Trophoblast cell (in vitro differentiated cells and primary cell): Measurements from ENCODE around the gene LENG9.

Experiments used
- DNase-seq, 2 donors: peaks; one replicate each; pipeline ENCODE4 v3.0.0-alpha.2; 2016
- H2AFZ ChIP-seq: 2 replicates; pipeline ENCODE4 v1.6.1; 2013; ENCODE audit warnings: low read length, moderate library complexity, mild to moderate bottlenecking; ENCODE audit not compliant: insufficient read depth, poor library complexity
- H2AK5ac ChIP-seq: 2 replicates; pipeline ENCODE4 v1.6.1; 2013; ENCODE audit warnings: mild to moderate bottlenecking, low read length
- H2BK120ac ChIP-seq: 2 replicates; pipeline ENCODE4 v1.6.1; 2013; ENCODE audit warnings: low read length, mild to moderate bottlenecking, moderate library complexity; ENCODE audit not compliant: insufficient read depth, poor library complexity
- H2BK12ac ChIP-seq: 2 replicates; pipeline ENCODE4 v1.6.1; 2013; ENCODE audit warnings: mild to moderate bottlenecking, low read length, moderate library complexity
- H2BK5ac ChIP-seq: 2 replicates; pipeline ENCODE4 v1.6.1; 2013; ENCODE audit warnings: low read length, low read depth, moderate library complexity, mild to moderate bottlenecking; ENCODE audit not compliant: poor library complexity
- H3K14ac ChIP-seq: 2 replicates; pipeline ENCODE4 v1.6.1; 2013; ENCODE audit warnings: mild to moderate bottlenecking, low read length
- H3K18ac ChIP-seq: 2 replicates; pipeline ENCODE4 v1.6.1; 2013; ENCODE audit warnings: mild to moderate bottlenecking, low read length
- H3K23ac ChIP-seq: 2 replicates; pipeline ENCODE4 v1.6.1; 2013; ENCODE audit warnings: low read length
- H3K27ac ChIP-seq: 2 replicates; pipeline ENCODE4 v1.5.1; 2013; ENCODE audit warnings: low read depth, mild to moderate bottlenecking, inconsistent platforms, low read length, moderate library complexity
- H3K27me3 ChIP-seq: 2 replicates; pipeline ENCODE4 v1.6.1; 2013; ENCODE audit warnings: inconsistent platforms, mild to moderate bottlenecking, low read length, moderate library complexity; ENCODE audit not compliant: insufficient read depth
- H3K36me3 ChIP-seq, 2 experiments: 1 replicate in 1 of 2; 2 replicates in 1 of 2; pipeline ENCODE4 v1.6.1; 2013; ENCODE audit warnings: low read length in 2 of 2, mild to moderate bottlenecking in 2 of 2, moderate library complexity in 1 of 2; ENCODE audit not compliant: insufficient read depth in 2 of 2, control insufficient read depth in 1 of 2
- H3K4ac ChIP-seq: 2 replicates; pipeline ENCODE4 v1.6.1; 2013; ENCODE audit warnings: low read depth, mild to moderate bottlenecking, low read length, moderate library complexity
- H3K4me1 ChIP-seq, 2 experiments: 1 replicate in 1 of 2; 2 replicates in 1 of 2; pipeline ENCODE4 v1.6.1; 2013; ENCODE audit warnings: low read length in 2 of 2, mild to moderate bottlenecking in 2 of 2, moderate library complexity in 1 of 2; ENCODE audit not compliant: insufficient read depth in 2 of 2, control insufficient read depth in 1 of 2
- H3K4me2 ChIP-seq: 2 replicates; pipeline ENCODE4 v1.6.1; 2013; ENCODE audit warnings: inconsistent platforms, mild to moderate bottlenecking, low read length, moderate library complexity
- H3K4me3 ChIP-seq: 2 replicates; pipeline ENCODE4 v1.5.1; 2013; ENCODE audit warnings: mild to moderate bottlenecking, low read depth, low read length, inconsistent platforms
- H3K79me1 ChIP-seq: one replicate; pipeline ENCODE4 v1.6.1; 2013; ENCODE audit warnings: low read length
- H3K79me2 ChIP-seq: 2 replicates; pipeline ENCODE4 v1.6.1; 2013; ENCODE audit warnings: low read length, mild to moderate bottlenecking; ENCODE audit not compliant: control insufficient read depth, insufficient read depth, poor library complexity
- H3K9ac ChIP-seq: 2 replicates; pipeline ENCODE4 v1.6.1; 2013; ENCODE audit warnings: mild to moderate bottlenecking, low read length
- H3K9me3 ChIP-seq: 2 replicates; pipeline ENCODE4 v1.6.1; 2013; ENCODE audit warnings: low read depth, mild to moderate bottlenecking, control low read depth, inconsistent platforms, low read length; ENCODE audit not compliant: insufficient read depth
- H4K12ac ChIP-seq: 2 replicates; pipeline ENCODE4 v1.6.1; 2013; ENCODE audit warnings: low read depth, mild to moderate bottlenecking, low read length, moderate library complexity
- H4K8ac ChIP-seq: 2 replicates; pipeline ENCODE4 v1.6.1; 2013; ENCODE audit warnings: low read depth, mild to moderate bottlenecking, low read length, moderate library complexity
- H4K91ac ChIP-seq: one replicate; pipeline ENCODE4 v1.6.1; 2013; ENCODE audit warnings: low read depth, mild to moderate bottlenecking, low read length, moderate library complexity
- WGBS: extraction: QIAGEN DNeasy Blood & Tissue Kit; methylation state at CpG from one replicate; pipeline ENCODE4 v1.1.7; 2013; ENCODE audit warnings: missing lambda C conversion rate; ENCODE audit not compliant: insufficient read length, insufficient coverage; ENCODE audit errors: extremely low coverage; 5-methylcytosine and 5-hydroxymethylcytosine counted together

Gene LENG9

DNA sequence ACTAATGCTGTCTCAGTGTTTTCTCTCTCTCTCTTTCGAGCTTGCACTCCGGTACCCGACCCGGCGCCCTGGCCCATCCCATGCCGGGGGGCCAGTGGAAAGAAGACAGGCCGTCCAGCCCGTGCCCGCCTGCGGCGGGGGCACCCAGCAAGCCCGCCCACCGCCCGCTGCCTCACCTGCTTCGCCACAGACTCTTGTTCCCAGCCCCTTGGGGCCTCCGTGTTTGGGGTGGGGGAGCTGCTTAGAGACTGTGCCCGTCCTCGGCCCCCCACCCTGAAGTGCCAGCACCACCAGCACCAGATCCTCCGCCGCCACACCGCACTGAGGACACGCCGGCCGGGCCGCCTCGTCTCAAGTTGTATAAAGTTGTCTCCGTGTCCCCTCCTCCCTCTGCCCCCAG lies 2.4 kb downstream of the LENG9 start:
- no peak overlapping the region for H3K23ac ChIP-seq
- H3K4me2 ChIP-seq, result no peak overlapping the region
- peaks cover 17 to 18% of the 10 kb centered on the region in 2 experiments for H3K4me1 ChIP-seq
- H2BK5ac ChIP-seq, result no peak overlapping the region
- no peaks in the 10 kb centered on the region for H3K27me3 ChIP-seq
- no CpG with 5 or more reads among the region's 27 CpGs for WGBS
- H3K27ac ChIP-seq, result no peak overlapping the region
- H3K9me3 ChIP-seq, result peaks cover 4% of the 10 kb centered on the region
- no peak overlapping the region for H4K12ac ChIP-seq
- no peak overlapping the region for H3K4me3 ChIP-seq
- H3K14ac ChIP-seq, result no peak overlapping the region
- no peak overlapping the region for H2BK12ac ChIP-seq
- H4K91ac ChIP-seq, result no peak overlapping the region
- peaks cover 6% of the 10 kb centered on the region for H3K79me2 ChIP-seq
- no peak overlapping the region for H3K18ac ChIP-seq
- peaks cover 60 to 61% of the 10 kb centered on the region in 2 experiments for H3K36me3 ChIP-seq
- no peak overlapping the region for H2AK5ac ChIP-seq
- no peak overlapping the region for H2BK120ac ChIP-seq
- H3K4ac ChIP-seq, result no peak overlapping the region
- H4K8ac ChIP-seq, result no peak overlapping the region
- peaks cover 15% of the 10 kb centered on the region for H3K79me1 ChIP-seq
- H2AFZ ChIP-seq, result no peak overlapping the region
- DNase-seq, result no peak
- no peak overlapping the region for H3K9ac ChIP-seq

DNA sequence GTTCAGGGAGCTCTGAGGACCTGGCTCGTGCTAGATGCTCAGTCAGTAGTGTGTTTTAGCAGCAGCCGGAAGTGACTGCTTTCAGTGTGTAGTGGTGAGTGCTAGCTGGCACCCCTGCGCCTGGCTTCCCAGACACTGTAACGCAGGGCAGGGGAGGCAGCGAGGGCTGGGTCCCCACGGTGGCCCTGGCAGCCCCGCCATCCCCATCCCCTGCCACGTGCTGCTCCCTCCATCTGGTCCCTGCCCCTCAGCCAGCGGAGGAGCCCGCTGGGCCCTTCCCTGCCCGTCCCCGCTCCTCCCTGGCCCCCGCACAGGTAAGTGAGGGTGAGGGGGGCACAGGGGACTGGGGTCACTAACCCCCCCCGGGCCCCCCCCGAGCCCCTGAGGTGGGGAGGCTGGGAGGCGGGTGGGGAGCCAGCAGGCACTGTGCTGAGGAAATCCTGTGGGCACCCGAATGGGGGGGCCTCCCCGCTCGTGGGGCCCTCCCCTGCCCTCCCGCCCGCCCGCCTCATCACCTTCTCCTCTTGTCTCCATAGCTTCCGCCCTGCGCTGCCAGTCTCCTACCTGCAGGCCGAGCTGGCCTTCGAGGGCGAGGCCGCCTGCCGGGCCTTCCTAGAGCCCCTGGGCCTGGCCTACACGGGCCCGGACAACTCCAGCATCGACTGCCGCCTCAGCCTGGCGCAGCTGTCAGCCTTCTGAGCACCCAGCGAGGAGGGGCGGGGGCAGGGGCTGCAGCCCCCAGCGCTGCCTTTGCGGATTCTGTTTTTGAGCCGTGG lies 3.2 kb downstream of the LENG9 start:
- H4K12ac ChIP-seq, result peak overlapping the region; percentile 39
- H3K9me3 ChIP-seq, result peaks cover 4% of the 10 kb centered on the region
- peaks cover 6% of the 10 kb centered on the region for H3K79me2 ChIP-seq
- no peak for DNase-seq
- no peak overlapping the region for H3K4me2 ChIP-seq
- H2AFZ ChIP-seq, result no peak overlapping the region
- no peak overlapping the region for H2BK120ac ChIP-seq
- peaks cover 17 to 18% of the 10 kb centered on the region in 2 experiments for H3K4me1 ChIP-seq
- peaks cover 15% of the 10 kb centered on the region for H3K79me1 ChIP-seq
- no peak overlapping the region for H3K18ac ChIP-seq
- H4K91ac ChIP-seq, result no peak overlapping the region
- H3K27ac ChIP-seq, result no peak overlapping the region
- H3K36me3 ChIP-seq, result peaks cover 68 to 69% of the 10 kb centered on the region in 2 experiments
- H3K4ac ChIP-seq, result no peak overlapping the region
- no peak overlapping the region for H4K8ac ChIP-seq
- H3K9ac ChIP-seq, result no peak overlapping the region
- no peak overlapping the region for H2AK5ac ChIP-seq
- no peak overlapping the region for H3K14ac ChIP-seq
- no peak overlapping the region for H2BK12ac ChIP-seq
- H2BK5ac ChIP-seq, result no peak overlapping the region
- H3K23ac ChIP-seq, result no peak overlapping the region
- no peaks in the 10 kb centered on the region for H3K27me3 ChIP-seq
- no CpG with 5 or more reads among the region's 39 CpGs for WGBS
- H3K4me3 ChIP-seq, result no peak overlapping the region

DNA sequence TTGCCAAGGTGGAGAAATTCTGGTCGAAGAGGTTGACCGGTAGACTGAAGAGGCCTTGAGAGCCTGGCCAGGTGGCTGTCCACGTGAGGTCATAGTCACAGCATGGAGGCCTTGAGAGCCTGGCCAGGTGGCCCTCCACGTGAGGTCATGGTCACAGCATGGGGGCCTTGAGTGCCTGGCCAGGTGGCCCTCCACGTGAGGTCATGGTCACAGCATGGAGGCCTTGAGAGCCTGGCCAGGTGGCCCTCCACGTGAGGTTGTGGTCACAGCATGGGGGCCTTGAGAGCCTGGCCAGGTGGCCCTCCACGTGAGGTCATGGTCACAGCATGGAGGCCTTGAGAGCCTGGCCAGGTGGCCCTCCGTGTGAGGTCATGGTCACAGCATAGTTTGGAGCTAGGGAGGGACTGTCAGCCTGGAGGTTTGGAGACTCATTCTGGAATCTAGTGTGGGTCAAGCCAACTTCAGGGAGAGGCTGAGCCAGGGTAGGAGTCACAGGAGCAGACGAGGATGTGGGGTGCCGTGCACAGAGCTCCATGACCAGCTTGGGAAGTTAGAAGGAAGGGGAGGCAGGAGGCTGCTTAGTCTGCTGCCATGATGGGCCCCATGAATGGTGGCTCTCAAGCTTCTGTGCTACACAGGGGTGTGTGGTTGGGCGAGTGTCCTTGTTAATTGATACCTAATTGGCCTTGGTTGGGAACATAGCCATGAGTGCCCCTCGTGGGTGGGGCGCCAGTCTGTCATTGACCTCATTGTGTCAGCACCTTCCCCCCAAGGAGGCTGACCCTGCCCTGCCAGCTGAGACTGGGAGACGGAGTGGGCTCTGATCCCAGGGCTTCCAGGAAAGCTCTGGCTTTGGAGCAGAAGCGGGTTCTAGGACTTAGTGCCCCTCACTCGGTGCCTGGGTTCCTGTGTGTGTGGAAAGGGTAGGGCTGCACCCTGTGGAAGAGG lies 4.0 kb downstream of the LENG9 start:
- Histone ChIP-seq H4K12ac (peak overlapping the region; percentile 39), H2BK120ac (no peak overlapping the region), H3K27ac (no peak overlapping the region), H3K9me3 (peaks cover 2% of the 10 kb centered on the region), H3K4ac (no peak overlapping the region), H3K23ac (no peak overlapping the region), H3K79me2 (peaks cover 6% of the 10 kb centered on the region), H3K14ac (no peak overlapping the region), H3K18ac (no peak overlapping the region), H3K36me3 (peaks cover 77% of the 10 kb centered on the region in 2 experiments), H3K27me3 (no peaks in the 10 kb centered on the region), H2AFZ (no peak overlapping the region), H2BK12ac (no peak overlapping the region), H2BK5ac (no peak overlapping the region), H2AK5ac (no peak overlapping the region), H4K8ac (no peak overlapping the region), H3K4me1 (peaks cover 13 to 15% of the 10 kb centered on the region in 2 experiments), H4K91ac (no peak overlapping the region), H3K9ac (no peak overlapping the region), H3K79me1 (peaks cover 14% of the 10 kb centered on the region), H3K4me3 (no peak overlapping the region), H3K4me2 (no peak overlapping the region)
- no CpG with 5 or more reads among the region's 16 CpGs for WGBS
- DNase-seq, result no peak

GRCh38 chr19:54458648-54459281 lies 4.8 kb downstream of the LENG9 start:
- Histone ChIP-seq H3K4ac (no peak overlapping the region), H4K91ac (no peak overlapping the region), H3K36me3 (peaks cover 85% of the 10 kb centered on the region in 2 experiments), H2BK120ac (no peak overlapping the region), H3K4me2 (no peak overlapping the region), H3K27ac (no peak overlapping the region), H2BK12ac (no peak overlapping the region), H4K12ac (no peak overlapping the region), H3K4me3 (no peak overlapping the region), H3K79me2 (peaks cover 6% of the 10 kb centered on the region), H2AFZ (no peak overlapping the region), H3K18ac (no peak overlapping the region), H4K8ac (no peak overlapping the region), H2AK5ac (no peak overlapping the region), H3K4me1 (peaks cover 10 to 11% of the 10 kb centered on the region in 2 experiments), H3K9me3 (no peaks in the 10 kb centered on the region), H3K79me1 (peaks cover 8% of the 10 kb centered on the region), H3K9ac (no peak overlapping the region), H3K23ac (no peak overlapping the region), H2BK5ac (no peak overlapping the region), H3K27me3 (no peaks in the 10 kb centered on the region), H3K14ac (no peak overlapping the region)
- DNase-seq, result no peak
- no CpG with 5 or more reads among the region's 11 CpGs for WGBS
